Fibroblast of lung (primary cell): ENCODE measurements around the gene SLC6A1. TPM values are rescaled to one million over a fixed set of nuclear protein-coding genes. Genes with fewer than 3 reads are reported as not detected.

Source experiments
- DNase-seq, 2 donors: peaks; one replicate each; pipeline versions ENCODE4 v3.0.0 to v3.0.0-alpha.2; 2010; ENCODE audit warnings: low read depth in 2 of 2
- H2AFZ ChIP-seq: 2 replicates; pipeline ENCODE4 v1.5.1; 2012; ENCODE audit warnings: low read length, control low read depth, inconsistent platforms
- H3K27ac ChIP-seq: 2 replicates; pipeline ENCODE4 v1.5.1; 2011; ENCODE audit warnings: low read length, control low read depth; ENCODE audit not compliant: insufficient read depth
- H3K27me3 ChIP-seq: 2 replicates; pipeline ENCODE4 v1.5.1; 2011; ENCODE audit warnings: mild to moderate bottlenecking, low read length; ENCODE audit not compliant: control insufficient read depth, insufficient read depth
- H3K36me3 ChIP-seq: 2 replicates; pipeline ENCODE4 v1.5.1; 2011; ENCODE audit warnings: low read length; ENCODE audit not compliant: control insufficient read depth, insufficient read depth
- H3K4me1 ChIP-seq: 2 replicates; pipeline ENCODE4 v1.5.1; 2011; ENCODE audit warnings: low read length; ENCODE audit not compliant: control insufficient read depth, insufficient read depth; ENCODE audit errors: extremely low read depth
- H3K4me2 ChIP-seq: 2 replicates; pipeline ENCODE4 v1.5.1; 2011; ENCODE audit warnings: low read length, control low read depth; ENCODE audit not compliant: insufficient read depth; ENCODE audit errors: extremely low read depth
- H3K4me3 ChIP-seq, 4 experiments: fragments of 200-600 bp in 1 of 4; sonication (generic) in 1 of 4; replicated peaks in 1 of 4; 2 replicates each; pipeline ENCODE4 v1.5.1; 2011 to 2016; ENCODE audit warnings: low read length in 4 of 4, low read depth in 3 of 4, mild to moderate bottlenecking in 3 of 4, control low read depth in 2 of 4, inconsistent platforms in 1 of 4, mixed read lengths in 1 of 4; ENCODE audit not compliant: insufficient read depth in 1 of 4; ENCODE audit errors: control extremely low read depth in 1 of 4
- H3K79me2 ChIP-seq: 2 replicates; pipeline ENCODE4 v1.5.1; 2012; ENCODE audit warnings: mild to moderate bottlenecking, low read length, inconsistent platforms; ENCODE audit not compliant: control insufficient read depth, insufficient read depth
- H3K9ac ChIP-seq: 2 replicates; pipeline ENCODE4 v1.5.1; 2011; ENCODE audit warnings: mild to moderate bottlenecking, low read length, control low read depth; ENCODE audit not compliant: insufficient read depth
- H3K9me3 ChIP-seq: 2 replicates; pipeline ENCODE4 v1.5.1; 2012; ENCODE audit warnings: low read depth, low read length; ENCODE audit not compliant: control insufficient read depth, insufficient read depth
- H4K20me1 ChIP-seq: 2 replicates; pipeline ENCODE4 v1.5.1; 2011; ENCODE audit warnings: low read length; ENCODE audit not compliant: control insufficient read depth, insufficient read depth; ENCODE audit errors: extremely low read depth
- EZH2 ChIP-seq: IDR thresholded peaks from 2 replicates; pipeline ENCODE4 v1.5.1; 2012; ENCODE audit warnings: low read length, control low read depth, mild to moderate bottlenecking; ENCODE audit errors: missing control alignments
- polyA plus RNA-seq, 2 donors: library from polyadenylated mRNA; depleted of rRNA in 1 of 2; stranded (reverse) in 1 of 2; unstranded in 1 of 2; fragments of >200 nt; gene quantifications; 2 replicates each; pipeline ENCODE4 v1.2.1, GENCODE V29; 2011 to 2012; ENCODE audit warnings: missing spikeins in 1 of 2
- total RNA-seq: library from RNA; depleted of rRNA; stranded (reverse); fragments of >200 nt; gene quantifications from 2 replicates; pipeline ENCODE4 v1.2.1, GENCODE V29; 2014
- TF ChIP-seq, protein P1 (sequence below), 2 donors: IDR thresholded peaks in 1 of 2; conservative IDR thresholded peaks in 1 of 2; 1 replicate in 1 of 2; 2 replicates in 1 of 2; pipeline ENCODE4 v1.5.1; 2011 to 2012; ENCODE audit warnings: low read length in 2 of 2, control low read depth in 1 of 2, inconsistent platforms in 1 of 2, low read depth in 1 of 2, mild to moderate bottlenecking in 1 of 2

Gene SLC6A1
- total and polyA plus RNA-seq, 2 donors (not counting 1 experiment from before 2014, with no cell fraction given), result not detected

DNA sequence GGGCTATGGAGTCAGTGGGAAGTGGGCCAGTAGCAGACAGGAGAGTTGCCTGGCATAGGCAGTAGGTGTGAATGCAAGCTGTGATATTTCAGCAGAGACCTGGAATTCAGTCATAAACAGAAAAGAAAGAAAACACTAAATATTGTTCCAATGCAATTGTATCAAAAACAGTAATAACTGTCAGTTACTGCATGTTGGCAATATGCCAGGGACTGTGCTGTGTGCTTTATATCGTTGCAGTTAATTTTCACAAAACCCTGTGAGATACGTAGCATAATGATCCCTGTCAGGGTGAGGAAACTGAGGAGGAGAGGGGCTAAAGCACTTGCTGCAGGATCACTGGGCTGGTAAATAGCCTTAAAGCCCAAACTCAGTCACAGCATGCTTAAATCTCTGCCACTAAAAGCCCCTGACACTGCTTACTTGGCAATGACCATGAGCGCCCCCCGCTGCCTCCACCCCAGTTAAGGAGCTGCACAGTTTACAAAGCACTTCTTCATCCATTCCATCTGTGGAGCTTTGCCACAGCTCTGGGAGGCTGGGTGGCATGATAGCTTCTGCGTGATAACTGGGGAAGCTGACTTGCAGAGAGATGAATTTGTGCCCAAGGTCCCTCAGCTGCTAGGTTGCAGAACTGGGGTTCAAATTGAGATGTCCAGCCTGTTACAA is 3.9 kb downstream of the SLC6A1 start:
- H3K79me2 ChIP-seq, result no peaks in the 10 kb centered on the region
- no peak overlapping the region for H3K27ac ChIP-seq
- H2AFZ ChIP-seq, result no peak overlapping the region
- H4K20me1 ChIP-seq, result no peaks in the 10 kb centered on the region
- DNase-seq, result no peak
- no peak overlapping the region for H3K4me3 ChIP-seq
- no peaks in the 10 kb centered on the region for H3K9me3 ChIP-seq
- no peak for TF ChIP-seq EZH2
- TF ChIP-seq, protein P1, sequence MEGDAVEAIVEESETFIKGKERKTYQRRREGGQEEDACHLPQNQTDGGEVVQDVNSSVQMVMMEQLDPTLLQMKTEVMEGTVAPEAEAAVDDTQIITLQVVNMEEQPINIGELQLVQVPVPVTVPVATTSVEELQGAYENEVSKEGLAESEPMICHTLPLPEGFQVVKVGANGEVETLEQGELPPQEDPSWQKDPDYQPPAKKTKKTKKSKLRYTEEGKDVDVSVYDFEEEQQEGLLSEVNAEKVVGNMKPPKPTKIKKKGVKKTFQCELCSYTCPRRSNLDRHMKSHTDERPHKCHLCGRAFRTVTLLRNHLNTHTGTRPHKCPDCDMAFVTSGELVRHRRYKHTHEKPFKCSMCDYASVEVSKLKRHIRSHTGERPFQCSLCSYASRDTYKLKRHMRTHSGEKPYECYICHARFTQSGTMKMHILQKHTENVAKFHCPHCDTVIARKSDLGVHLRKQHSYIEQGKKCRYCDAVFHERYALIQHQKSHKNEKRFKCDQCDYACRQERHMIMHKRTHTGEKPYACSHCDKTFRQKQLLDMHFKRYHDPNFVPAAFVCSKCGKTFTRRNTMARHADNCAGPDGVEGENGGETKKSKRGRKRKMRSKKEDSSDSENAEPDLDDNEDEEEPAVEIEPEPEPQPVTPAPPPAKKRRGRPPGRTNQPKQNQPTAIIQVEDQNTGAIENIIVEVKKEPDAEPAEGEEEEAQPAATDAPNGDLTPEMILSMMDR (conservative IDR thresholded peaks at IDR 0.05 in 1 of 2, IDR thresholded peaks at IDR 0.05 in 1 of 2; ENCODE audit: low read depth in 1 of 2, low read length in 2 of 2), result no peak
- H3K4me2 ChIP-seq, result no peak overlapping the region
- no peaks in the 10 kb centered on the region for H3K36me3 ChIP-seq
- no peak overlapping the region for H3K9ac ChIP-seq
- H3K27me3 ChIP-seq, result peaks cover 36% of the 10 kb centered on the region
- no peaks in the 10 kb centered on the region for H3K4me1 ChIP-seq

DNA sequence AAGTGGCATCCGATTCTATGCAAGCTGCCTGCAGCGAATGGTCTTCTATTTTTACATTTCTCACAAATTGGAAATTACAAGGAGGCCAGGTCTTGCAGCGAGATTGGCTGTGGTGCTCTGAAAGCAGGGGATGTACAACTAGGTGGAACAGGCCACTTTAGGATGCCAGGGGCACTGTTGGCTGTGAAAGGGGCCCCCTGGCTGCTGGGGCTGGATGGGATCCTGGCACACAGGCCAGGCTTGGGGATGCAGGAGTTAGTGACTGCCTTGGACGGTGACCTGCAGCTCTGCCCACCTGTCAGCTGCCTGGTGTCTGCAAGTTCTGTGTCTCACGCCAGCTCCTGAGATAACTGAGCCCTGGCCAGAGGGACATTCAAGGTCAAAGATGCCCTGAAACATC is 4.6 kb downstream of the SLC6A1 start:
- TF ChIP-seq, protein P1 (conservative IDR thresholded peaks at IDR 0.05 in 1 of 2, IDR thresholded peaks at IDR 0.05 in 1 of 2; ENCODE audit: low read depth in 1 of 2, low read length in 2 of 2), result no peak
- TF ChIP-seq EZH2, result no peak
- no peak overlapping the region for H3K27ac ChIP-seq
- H2AFZ ChIP-seq, result no peak overlapping the region
- no peak overlapping the region for H3K4me2 ChIP-seq
- H3K9ac ChIP-seq, result no peak overlapping the region
- peaks cover 30% of the 10 kb centered on the region for H3K27me3 ChIP-seq
- no peaks in the 10 kb centered on the region for H3K4me1 ChIP-seq
- H3K36me3 ChIP-seq, result no peaks in the 10 kb centered on the region
- H4K20me1 ChIP-seq, result no peaks in the 10 kb centered on the region
- no peak for DNase-seq
- no peaks in the 10 kb centered on the region for H3K9me3 ChIP-seq
- no peak overlapping the region for H3K4me3 ChIP-seq
- H3K79me2 ChIP-seq, result no peaks in the 10 kb centered on the region

DNA sequence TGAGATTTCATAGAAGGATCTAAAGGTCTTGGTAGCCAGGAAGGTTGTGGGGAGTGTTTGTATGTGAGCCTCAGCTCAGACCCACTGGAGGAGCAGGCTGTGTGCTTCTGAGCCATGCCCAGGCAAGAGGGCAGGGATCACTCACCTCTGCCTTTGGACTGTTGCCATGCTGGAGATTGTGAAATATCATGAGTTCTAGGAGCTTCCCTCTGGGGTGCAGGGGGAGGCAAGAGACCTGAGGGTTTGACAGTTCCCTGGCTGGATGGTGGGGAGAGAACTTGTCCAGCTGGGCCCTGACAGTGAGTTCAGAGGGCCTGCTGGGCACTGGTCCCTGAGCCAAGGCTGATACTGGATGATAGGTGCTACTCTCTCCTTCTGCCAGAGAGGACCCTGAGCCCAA is 6.0 kb downstream of the SLC6A1 start:
- H3K27me3 ChIP-seq, result peaks cover 21% of the 10 kb centered on the region
- H3K9me3 ChIP-seq, result no peaks in the 10 kb centered on the region
- no peak for DNase-seq

More for the DNA sequence above, 6.0 kb downstream of the SLC6A1 start:
- H3K4me3 ChIP-seq, result no peak overlapping the region
- TF ChIP-seq, protein P1 (conservative IDR thresholded peaks at IDR 0.05 in 1 of 2, IDR thresholded peaks at IDR 0.05 in 1 of 2; ENCODE audit: low read depth in 1 of 2, low read length in 2 of 2), result no peak
- no peak for TF ChIP-seq EZH2
- no peak overlapping the region for H3K4me2 ChIP-seq
- H3K4me1 ChIP-seq, result no peaks in the 10 kb centered on the region
- H3K9ac ChIP-seq, result no peak overlapping the region
- H4K20me1 ChIP-seq, result no peaks in the 10 kb centered on the region
- no peaks in the 10 kb centered on the region for H3K79me2 ChIP-seq
- H3K27ac ChIP-seq, result no peak overlapping the region
- H2AFZ ChIP-seq, result no peak overlapping the region
- H3K36me3 ChIP-seq, result no peaks in the 10 kb centered on the region
